Stimulated activated CD4-positive, alpha-beta T cell treated with anti-CD3 and anti-CD28 coated beads, Interleukin-4, amount 100 ng/mL, for 24 hours (primary cell): ENCODE measurements around the gene ARAP2.
"Not testable (repeated sequence)": the region's sequence is repeated elsewhere in the genome, so short reads cannot be mapped to it uniquely, and the experiment has no call there.

Experiments used
- DNase-seq: peaks from one replicate; pipeline ENCODE4 v3.0.0-alpha.2; 2020

The ARAP2 gene

GRCh38 chr4:36213977-36214376 is 30.3 kb downstream of the ARAP2 start:
- DNase-seq: no peak

- DNase-seq: no peak
Observed at GRCh38 chr4:36211084-36211483, 33.2 kb downstream of the ARAP2 start.

GRCh38 chr4:36209941-36210649 is 34.2 kb downstream of the ARAP2 start:
- DNase-seq: no peak

DNA sequence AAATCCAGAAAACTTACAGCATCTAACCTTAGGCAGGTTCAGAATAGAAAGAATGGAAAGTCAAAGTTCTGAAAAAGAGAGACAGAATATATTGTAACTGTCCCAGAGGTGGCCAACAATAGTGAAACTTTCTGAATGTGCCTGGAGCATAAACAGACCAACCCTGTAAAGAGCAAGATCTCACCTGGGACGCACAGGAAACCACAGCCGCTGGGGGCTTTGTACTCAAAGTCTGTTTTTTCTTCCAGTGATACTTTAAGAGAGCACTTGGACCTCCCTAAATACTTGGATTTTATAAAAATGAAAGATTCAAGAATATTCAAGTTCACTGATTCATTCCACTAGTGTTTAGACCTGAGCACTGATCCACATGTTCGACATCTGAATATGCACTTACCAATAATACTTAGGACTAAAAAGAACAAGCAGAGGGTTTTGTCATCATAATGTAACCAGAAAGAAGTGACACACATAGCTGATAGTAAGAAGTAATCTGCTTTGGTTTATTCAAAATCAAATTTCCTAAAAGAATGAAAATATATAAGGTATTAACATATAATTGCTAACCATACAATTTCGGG is 35.3 kb downstream of the ARAP2 start:
- DNase-seq: no peak

DNA sequence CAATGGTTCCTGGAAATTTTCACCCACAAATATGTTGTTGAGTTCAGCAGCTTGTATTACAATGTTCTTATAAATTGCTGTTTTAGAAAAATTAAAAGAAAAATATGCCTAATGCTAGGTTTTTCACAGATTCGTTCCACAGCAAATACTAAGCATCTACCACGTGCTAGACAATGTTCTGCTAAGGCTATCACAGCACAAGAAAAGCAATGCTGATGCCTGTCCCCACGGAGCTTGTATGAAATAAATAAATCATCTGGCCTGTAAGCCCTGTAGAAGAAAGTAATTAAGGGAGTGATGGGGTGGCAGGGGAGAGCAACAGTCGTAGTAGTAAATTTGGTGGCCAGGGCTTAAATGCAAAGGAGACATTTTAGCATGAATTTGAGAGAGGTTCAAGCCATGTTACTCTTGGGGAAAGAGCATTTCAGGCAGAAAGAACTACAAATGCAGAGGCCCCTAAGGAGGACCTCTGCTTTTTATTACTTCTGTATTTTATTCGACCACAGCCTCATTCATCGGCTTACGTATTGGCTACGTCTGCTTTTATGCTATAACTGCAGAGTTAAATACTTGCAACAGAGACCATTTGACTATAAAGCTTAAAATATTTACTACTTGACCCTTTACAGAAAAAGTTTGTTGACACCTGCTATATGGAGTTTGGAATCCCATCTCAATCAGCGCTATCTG is 36.3 kb downstream of the ARAP2 start:
- DNase-seq: no peak

DNA sequence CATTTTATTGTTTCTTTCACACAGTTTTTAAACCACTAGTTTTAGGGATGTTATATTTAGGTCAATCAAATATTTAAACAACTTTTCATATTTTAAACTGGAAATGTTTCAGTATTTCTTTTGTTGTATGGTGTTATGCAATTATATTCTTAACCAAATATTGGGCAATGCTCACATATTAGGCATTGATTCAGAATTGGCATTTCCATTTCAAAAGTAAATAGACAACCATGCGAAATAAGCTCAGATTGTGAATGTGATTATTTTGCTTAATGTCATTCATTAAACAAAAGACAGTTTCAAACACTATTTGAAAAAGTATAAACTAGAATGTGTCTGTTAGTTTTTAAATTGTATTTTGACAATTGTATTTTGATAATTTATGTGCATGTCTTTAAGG is 36.9 kb downstream of the ARAP2 start:
- no peak for DNase-seq

GRCh38 chr4:36206603-36207311 is 37.6 kb downstream of the ARAP2 start:
- no peak for DNase-seq

DNA sequence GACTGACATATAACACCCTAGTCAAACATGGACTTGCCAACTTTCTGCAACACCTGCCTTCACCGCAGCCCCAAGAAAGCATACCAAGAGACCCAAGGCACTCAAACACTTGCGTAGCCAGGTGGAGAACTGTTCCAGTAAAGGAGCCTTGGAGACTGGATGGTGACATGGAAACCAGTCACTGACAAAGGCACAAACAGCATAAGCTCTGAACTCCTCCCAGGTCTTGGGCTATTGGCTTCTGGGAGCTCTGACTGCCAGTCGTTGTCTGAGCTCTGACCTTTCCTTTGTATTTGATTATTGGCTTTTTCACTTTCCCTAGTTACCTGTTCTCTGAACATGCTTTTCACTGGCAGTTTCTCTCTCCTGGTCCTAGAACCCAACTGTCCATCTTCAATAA is 38.3 kb downstream of the ARAP2 start:
- DNase-seq: no peak

- DNase-seq: no peak
Observed at GRCh38 chr4:36198861-36199260, 45.5 kb downstream of the ARAP2 start.

- no peak for DNase-seq
Observed at GRCh38 chr4:36198068-36198808, 46.1 kb downstream of the ARAP2 start.

DNA sequence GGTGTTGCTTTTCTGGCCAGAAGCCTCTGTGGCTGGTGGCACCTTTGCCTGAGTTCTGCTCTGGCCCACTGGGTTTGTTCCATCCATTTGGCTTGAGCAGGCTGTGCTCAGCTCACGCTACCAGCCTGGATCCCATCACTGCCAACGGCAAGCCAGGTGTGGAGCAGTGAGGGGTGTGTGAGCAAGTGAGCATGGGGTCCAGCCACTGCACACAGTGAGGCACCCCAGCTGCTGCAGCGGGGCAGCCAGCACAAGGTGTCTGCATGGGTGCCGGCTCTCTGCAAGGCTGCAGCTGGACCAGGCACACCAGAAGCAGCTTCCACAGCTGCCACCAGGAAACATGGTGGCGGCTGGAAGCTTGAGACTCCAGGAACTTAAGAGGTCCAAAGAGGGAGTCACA is 46.8 kb downstream of the ARAP2 start:
- no peak for DNase-seq

DNA sequence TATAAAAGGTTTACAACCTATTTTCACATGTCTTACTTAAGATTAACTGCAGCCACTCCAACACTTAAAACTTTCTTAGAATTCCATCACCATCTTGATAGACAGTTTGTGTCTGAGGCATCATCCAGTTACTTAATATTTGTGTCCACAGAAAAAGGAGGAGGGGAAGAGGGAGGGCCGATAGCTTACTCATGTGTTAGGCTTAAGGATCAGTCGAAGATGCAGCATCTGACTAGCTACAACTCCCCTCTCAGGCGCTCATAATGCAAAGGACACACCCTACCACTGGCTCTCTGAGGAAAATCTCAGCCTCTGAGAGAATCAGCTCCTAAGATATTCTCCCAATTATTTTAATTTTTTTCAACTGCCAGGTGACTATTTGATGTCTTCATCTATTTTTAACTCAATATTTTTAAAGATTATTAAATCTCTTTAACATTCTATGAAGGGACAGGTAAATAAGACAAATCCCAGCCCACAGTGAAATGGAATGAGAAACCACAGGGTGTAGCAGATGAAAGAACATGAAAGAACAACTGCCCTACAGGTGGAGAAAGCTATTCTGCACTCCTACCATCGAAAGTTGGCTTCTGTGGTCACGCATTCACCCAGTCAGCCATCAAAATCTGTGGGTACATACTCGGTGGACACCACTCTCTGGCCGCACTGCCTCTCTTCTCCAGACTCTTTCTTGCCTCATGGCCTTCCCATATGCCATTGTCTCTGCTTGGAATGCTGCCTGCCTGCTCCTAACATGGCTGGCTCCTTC is 48.0 kb downstream of the ARAP2 start:
- no peak for DNase-seq

GRCh38 chr4:36192922-36193321 is 51.4 kb downstream of the ARAP2 start:
- DNase-seq: no peak

DNA sequence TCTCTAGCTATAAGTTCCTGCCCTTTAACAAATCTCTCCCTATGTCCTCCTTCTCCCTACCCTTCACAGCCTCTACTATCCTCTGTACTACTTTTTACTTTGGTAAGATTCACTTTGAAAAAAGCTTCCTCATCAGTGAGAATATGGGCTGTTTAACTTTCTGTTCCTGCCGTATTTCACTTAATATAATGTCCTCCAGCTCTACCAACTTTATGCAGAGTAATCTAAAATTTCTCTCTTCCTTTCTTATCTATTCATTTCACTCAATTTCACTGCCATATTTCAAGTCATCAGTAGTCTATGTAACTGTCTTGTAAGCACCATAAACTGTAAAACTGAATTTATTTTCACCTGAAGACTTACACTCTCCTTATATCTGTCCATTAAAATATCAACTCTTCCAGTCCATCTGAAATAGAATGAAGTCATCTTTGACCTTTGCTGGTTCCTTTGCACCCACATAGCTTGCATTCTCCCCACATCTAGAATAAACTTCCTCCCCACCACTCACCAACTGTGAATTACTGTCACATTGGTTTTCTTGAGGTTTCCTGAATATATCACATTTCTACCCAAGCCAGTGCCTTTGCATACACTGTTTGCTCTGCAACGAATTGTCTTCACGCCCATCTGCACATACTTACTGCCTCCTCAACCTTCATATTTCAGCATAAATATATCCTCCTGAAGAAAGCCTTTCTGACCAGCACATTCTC is 54.6 kb downstream of the ARAP2 start:
- no peak for DNase-seq

- DNase-seq: no peak
Observed at GRCh38 chr4:36187723-36188333, 56.5 kb downstream of the ARAP2 start.

- DNase-seq: no peak
Observed at GRCh38 chr4:36183665-36184393, 60.5 kb downstream of the ARAP2 start.

DNA sequence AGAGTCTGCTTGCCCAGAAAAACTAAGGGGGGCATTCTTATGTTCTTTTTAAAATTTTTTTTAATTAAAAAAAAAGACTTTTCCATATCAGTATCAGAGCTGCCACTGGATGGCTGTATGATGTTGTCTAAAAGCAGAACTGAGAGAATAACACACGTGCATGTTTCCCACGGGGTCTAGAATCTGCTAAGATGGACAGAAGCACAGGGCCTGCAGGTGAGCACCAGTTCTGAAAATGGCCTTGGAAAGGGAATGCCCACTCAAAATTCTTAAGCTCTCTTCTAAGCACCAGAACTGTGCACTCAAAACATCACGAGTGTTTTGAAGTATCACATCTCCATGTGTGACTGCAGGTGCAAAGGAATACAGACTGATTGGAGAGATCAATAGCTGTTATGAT is 61.1 kb downstream of the ARAP2 start:
- DNase-seq: no peak

- not testable (repeated sequence) for DNase-seq
Observed at GRCh38 chr4:36182315-36182714, 62.0 kb downstream of the ARAP2 start.

GRCh38 chr4:36180206-36180605 is 64.1 kb downstream of the ARAP2 start:
- no peak for DNase-seq

GRCh38 chr4:36178484-36178883 is 65.8 kb downstream of the ARAP2 start:
- DNase-seq: no peak
